Urinary bladder (tissue), 4 donors: ENCODE data around the gene RLIM. TPM values are rescaled to one million over a fixed set of nuclear protein-coding genes. Genes with fewer than 3 reads are reported as not detected.
A peak's percentile ranks its signal among the peaks of the same experiment; 100 is the strongest.
"Not testable (repeated sequence)": the region's sequence is repeated elsewhere in the genome, so short reads cannot be mapped to it uniquely, and the experiment has no call there.

ENCODE experiments used
- DNase-seq: peaks from one replicate; pipeline ENCODE4 v3.0.0-alpha.2; 2015; ENCODE audit errors: extremely low spot score
- H3K27ac ChIP-seq: one replicate; pipeline ENCODE4 v1.5.1; 2013; ENCODE audit warnings: low read depth, mild to moderate bottlenecking, moderate library complexity
- H3K36me3 ChIP-seq: one replicate; pipeline ENCODE4 v1.6.1; 2013; ENCODE audit warnings: mild to moderate bottlenecking, moderate library complexity; ENCODE audit not compliant: insufficient read depth
- H3K4me1 ChIP-seq: one replicate; pipeline ENCODE4 v1.6.1; 2013; ENCODE audit warnings: mild to moderate bottlenecking, moderate library complexity; ENCODE audit not compliant: insufficient read depth
- H3K4me3 ChIP-seq: one replicate; pipeline ENCODE4 v1.5.1; 2013; ENCODE audit warnings: low read depth, low read length
- WGBS: extraction: QIAGEN DNeasy Blood & Tissue Kit; methylation state at CpG from one replicate; pipeline ENCODE4 v1.1.7; 2013; 5-methylcytosine and 5-hydroxymethylcytosine counted together
- polyA plus RNA-seq: library from polyadenylated mRNA; stranded (reverse); fragments of 200-250 nt; gene quantifications from one replicate; pipeline ENCODE4 v1.2.3, GENCODE V29; 2013
- total RNA-seq: library from RNA; depleted of rRNA; stranded (reverse); fragments of >200 nt; gene quantifications from one replicate; pipeline ENCODE4 v1.2.3, GENCODE V29; 2014
- donor health status: healthy with polysubstance abuse.
- donor health status: healthy.

The RLIM gene, protein sequence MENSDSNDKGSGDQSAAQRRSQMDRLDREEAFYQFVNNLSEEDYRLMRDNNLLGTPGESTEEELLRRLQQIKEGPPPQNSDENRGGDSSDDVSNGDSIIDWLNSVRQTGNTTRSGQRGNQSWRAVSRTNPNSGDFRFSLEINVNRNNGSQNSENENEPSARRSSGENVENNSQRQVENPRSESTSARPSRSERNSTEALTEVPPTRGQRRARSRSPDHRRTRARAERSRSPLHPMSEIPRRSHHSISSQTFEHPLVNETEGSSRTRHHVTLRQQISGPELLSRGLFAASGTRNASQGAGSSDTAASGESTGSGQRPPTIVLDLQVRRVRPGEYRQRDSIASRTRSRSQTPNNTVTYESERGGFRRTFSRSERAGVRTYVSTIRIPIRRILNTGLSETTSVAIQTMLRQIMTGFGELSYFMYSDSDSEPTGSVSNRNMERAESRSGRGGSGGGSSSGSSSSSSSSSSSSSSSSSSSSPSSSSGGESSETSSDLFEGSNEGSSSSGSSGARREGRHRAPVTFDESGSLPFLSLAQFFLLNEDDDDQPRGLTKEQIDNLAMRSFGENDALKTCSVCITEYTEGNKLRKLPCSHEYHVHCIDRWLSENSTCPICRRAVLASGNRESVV
- total RNA-seq (71.7 TPM), polyA plus RNA-seq (8.4 TPM)

DNA sequence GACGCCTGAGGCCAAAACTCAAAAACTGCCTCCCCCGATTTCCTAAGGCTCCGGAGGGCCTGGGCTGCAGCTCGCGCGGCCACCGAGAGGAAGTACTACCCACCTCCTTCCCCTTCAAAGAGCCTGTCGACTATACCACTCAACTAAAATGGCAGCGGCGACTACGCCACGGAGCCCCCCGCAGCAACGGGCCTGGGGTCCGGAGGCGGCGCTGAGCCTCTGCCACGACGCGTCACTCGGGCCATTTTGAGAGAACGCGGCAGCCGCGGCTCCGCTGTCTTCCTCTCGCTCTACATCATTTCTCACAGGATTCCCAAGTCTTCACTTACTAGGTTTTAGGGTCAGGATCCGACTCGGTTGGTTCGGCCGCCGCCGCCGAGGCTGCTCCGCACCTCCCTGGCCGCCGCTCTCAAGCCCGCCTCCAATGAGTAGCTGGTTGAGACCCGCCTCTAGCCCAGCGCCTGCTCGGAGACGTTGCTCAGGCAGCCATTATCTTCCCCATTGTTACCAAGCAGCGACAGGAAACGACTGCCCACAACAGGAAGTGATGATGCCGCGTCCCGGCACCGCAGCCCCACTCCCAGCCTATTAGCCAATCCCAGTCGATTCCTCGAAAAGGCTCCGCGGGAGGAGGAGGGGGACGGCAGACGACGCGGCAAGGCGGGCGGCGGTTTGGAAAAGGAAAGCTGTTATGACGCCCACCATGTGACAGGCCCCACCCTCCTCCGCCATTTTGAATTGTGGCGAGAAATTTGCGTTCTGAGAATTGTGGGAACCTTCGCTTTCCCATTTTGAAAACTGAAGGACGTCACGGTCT lies at the start of gene RLIM:
Gene RLIM, minus strand, starts transcription at position 532 of the 817 bp plus-strand sequence. CDS start 18,647 bp downstream, outside the sequence.
- no peaks in the 10 kb centered on the region for H3K36me3 ChIP-seq
- H3K4me1 ChIP-seq = no peaks in the 10 kb centered on the region
- peak within 1 kb of the TSS; percentile 70 for H3K4me3 ChIP-seq
- H3K27ac ChIP-seq = peak within 1 kb of the TSS; percentile 97
- peak; percentile 91 for DNase-seq
- WGBS = under 1% methylated on average over 66 of the region's 66 CpGs

DNA sequence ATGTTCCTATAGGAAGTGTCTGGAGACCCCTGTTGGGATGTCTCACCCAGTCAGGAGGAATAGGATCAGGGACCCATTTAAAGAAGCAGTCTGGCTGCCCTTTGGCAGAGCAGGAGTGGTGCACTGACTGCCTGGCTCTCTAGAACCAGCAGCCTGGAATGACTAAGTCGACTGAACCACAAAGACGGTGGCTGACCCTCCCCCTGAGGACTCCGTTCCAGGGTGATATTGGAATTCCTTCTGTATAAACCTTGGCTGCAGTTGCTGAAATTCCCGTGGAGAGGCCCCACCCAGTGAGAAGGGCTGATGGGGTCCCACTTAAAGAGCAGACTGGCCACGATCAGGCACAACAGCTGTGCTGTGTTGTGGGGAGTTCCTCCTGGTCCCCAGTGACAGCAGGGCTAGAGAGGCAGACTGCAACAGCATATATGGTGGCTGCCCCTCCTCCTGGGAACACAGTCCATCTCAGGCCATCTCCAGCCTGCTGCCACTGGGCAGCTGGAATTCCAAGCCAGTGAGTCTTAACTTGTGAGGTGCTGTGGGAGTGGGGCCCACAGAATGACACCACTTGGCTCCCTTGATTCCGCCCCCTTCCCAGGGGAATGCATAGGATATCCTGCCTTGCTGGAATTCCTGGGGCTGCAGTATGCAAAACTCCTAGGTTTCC lies 41.8 kb upstream of the RLIM start:
- H3K4me3 ChIP-seq = no peak overlapping the region
- no peak overlapping the region for H3K27ac ChIP-seq
- no peak for DNase-seq
- H3K4me1 ChIP-seq = no peaks in the 10 kb centered on the region
- no peaks in the 10 kb centered on the region for H3K36me3 ChIP-seq
- 34% methylated on average over 6 of the region's 6 CpGs for WGBS

DNA sequence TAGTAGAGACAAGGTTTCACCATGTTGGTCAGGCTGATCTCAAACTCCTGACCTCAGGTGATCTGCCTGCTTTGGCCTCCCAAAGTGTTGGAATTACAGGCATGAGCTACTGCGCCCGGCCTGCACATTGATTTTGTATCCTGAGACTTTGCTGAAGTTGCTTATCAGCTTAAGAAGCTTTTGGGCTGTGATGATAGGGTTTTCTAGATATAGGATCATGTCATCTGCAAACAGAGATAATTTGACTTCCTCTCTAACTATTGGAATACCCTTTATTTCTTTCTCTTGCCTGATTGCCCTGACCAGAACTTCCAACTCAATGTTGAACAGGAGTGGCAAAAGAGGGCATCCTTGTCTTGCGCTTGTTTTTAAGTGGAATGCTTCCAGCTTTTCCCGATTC lies 40.5 kb upstream of the RLIM start:
- not testable (repeated sequence) for H3K36me3 ChIP-seq, H3K27ac ChIP-seq, H3K4me1 ChIP-seq, H3K4me3 ChIP-seq, DNase-seq
- WGBS = 89% methylated on average over 4 of the region's 4 CpGs

DNA sequence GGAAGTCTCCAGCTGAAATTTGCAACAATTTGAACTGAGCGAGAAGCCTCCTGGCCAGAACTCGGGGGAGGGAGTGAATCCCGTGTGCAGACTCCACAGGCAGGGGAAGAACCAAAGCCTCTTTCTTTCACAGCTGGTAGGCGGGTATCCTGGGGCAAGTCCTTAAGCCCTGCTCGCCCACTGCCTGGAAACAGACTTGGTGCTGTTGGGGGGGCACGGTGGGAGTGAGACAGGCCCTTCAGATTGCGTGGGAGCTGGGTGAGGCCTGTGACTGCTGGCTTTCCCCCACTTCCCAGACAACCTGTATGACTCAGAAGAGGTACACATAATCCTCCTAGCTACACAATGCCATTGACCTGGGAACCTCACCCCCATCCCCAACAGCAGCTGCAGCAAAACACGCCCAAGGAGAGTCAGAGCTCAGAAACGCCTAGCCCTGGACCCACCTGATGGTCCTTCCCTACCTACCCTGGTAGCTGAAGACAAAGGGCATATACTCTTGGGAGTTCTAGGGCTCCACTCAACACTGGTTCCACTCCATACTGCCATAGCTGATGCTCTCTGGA lies 22.4 kb upstream of the RLIM start:
- Histone ChIP-seq H3K27ac (no peak overlapping the region), H3K36me3 (no peaks in the 10 kb centered on the region), H3K4me1 (no peaks in the 10 kb centered on the region), H3K4me3 (no peak overlapping the region)
- WGBS = 90% methylated on average over 9 of the region's 9 CpGs
- DNase-seq = no peak

DNA sequence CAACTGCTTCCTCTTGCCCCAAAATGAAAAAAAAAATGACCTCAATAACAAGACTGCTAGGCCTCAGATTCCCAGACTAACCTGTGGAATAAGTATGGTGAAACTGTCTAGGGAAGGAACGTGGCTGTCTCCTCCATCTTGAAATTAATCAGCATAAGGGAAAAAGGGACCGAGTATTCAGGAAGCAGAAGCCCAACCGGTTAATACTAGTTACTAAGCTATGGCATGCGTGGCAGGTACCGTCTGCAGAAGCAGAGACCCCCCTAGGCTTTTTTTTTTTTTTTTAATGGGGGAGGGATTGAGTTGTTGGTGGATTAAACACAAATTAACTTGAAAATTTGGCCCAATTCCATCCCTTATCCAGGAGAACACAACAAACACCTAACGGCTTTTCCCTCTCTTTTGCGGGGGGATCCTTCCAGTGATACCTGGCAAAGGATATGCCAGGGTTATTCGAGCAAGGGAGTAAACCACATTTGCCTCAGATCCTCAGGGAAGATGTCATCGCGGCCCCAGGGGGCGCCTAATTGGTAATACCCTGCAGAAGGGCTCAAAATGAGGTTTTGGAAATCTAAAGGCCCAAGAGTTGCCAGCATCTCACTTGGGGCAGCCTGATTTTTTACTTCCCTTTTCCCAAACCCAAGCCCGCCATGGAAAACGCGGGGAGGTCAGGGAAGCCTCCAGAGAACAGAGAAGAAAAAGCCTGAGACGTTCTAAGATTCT lies 893 bp downstream of the RLIM start:
- WGBS = under 1% methylated on average over 15 of the region's 15 CpGs
- Histone ChIP-seq H3K36me3 (no peaks in the 10 kb centered on the region), H3K4me1 (no peaks in the 10 kb centered on the region), H3K27ac (peak overlapping the region; percentile 97), H3K4me3 (peak overlapping the region; percentile 70)
- no peak for DNase-seq

DNA sequence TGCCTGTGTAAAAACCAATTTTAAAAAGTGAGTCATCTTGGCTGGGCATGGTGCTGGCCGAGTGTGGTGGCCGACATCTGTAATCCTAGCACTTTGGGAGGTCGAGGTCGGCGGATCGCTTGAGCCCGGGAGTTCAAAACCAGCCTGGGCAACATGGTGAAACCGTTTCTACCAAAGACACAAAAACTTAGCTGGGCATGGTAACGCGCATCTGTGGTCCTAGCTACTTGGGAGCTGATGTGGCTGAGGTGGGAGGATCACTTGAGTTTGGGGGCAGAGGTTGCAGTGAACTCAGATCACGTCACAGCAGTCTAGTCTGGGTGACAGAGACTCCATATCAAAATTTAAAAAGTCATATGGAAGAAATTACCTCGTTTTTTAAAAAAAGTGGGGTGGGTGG lies 7.6 kb downstream of the RLIM start:
- Histone ChIP-seq H3K4me1 (no peaks in the 10 kb centered on the region), H3K36me3 (no peaks in the 10 kb centered on the region), H3K27ac (no peak overlapping the region), H3K4me3 (no peak overlapping the region)
- DNase-seq = no peak
- 95% methylated on average over 12 of the region's 12 CpGs for WGBS

DNA sequence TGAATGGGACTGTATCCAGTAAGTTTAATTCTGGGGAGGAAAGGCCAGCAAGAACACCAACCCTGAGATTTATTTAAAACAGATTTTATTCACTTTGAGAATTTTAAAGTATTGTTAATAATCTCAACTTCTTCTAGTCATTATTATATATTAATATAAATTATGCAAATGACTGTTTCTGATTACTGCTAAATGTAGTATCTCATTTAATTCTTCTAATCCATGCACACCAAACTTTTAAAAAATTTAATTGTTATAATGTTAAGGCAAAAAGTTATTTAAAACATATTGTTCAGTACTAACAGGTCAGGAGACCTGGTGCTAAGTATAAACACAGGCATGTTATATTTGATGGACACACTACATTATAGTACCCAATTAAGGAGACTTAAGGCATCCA lies 8.1 kb downstream of the RLIM start:
- DNase-seq = no peak
- no peak overlapping the region for H3K27ac ChIP-seq
- no peaks in the 10 kb centered on the region for H3K4me1 ChIP-seq
- H3K36me3 ChIP-seq = no peaks in the 10 kb centered on the region
- no peak overlapping the region for H3K4me3 ChIP-seq

DNA sequence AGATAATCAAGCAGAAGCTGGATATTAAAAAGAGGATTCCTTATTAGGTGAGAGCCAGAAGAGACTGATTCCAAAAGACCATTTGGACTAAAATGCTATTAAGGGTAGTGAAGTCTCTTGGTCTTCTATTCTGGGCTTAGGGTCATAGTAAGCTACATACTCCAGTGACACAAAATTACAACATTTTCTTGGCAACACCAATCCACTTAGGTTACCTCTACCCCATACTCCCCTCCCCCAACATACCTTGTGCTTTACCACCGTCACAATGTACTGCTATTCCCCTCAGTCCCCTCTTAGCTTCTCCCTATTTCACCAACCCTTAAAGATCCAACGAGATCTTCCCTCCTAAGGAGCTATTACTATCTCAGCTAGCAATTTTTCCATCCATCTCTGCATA lies 11.4 kb downstream of the RLIM start:
- DNase-seq = no peak
- H3K4me3 ChIP-seq = no peak overlapping the region
- 92% methylated on average over 2 of the region's 2 CpGs for whole genome bisulfite sequencing

DNA sequence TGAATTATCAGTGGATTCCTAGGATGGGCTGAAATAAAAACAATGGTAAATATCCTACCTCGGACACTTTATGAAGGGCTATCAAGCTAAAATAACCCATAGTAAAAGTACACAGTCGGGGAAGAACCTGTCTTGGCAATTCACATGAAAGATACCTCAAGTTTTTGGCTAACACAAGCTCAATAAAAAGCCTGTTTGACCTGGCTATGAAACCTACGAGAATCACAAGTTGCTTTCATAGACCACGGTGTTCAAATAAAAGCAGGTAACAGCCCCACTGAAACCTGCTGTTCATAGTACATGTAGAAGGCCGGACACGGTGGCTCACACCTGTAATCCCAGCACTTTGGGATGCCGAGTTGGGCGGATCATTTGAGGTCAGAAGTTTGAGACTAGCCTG lies 12.3 kb downstream of the RLIM start:
- Histone ChIP-seq H3K27ac (no peak overlapping the region), H3K4me3 (no peak overlapping the region), H3K36me3 (no peaks in the 10 kb centered on the region), H3K4me1 (no peaks in the 10 kb centered on the region)
- DNase-seq = no peak
- WGBS = 83% methylated on average over 8 of the region's 8 CpGs

More for the DNA sequence above, 11.4 kb downstream of the RLIM start:
- no peaks in the 10 kb centered on the region for H3K36me3 ChIP-seq
- no peaks in the 10 kb centered on the region for H3K4me1 ChIP-seq
- no peak overlapping the region for H3K27ac ChIP-seq

DNA sequence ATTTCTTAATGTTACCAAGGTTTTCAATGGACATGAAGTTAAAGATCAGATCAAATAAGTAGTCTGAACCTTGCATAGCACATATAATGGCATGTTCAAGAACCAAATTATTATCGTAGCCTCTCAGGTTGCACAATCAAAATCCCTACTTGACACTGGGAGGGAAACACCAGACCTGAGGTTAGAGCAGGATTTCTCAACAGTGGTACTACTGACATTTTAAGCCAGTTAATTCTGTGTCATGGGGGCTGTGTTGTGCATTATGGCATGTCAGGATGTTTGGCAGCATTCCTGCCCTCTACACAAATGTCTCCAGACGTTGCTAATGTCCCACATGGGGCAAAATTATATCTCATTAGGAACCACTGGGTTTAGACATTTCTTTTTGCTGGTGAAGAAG lies 20.8 kb downstream of the RLIM start:
- WGBS = 72% methylated on average over 2 of the region's 2 CpGs
- H3K27ac ChIP-seq = no peak overlapping the region
- H3K4me3 ChIP-seq = no peak overlapping the region
- H3K36me3 ChIP-seq = peaks cover 2% of the 10 kb centered on the region
- no peak for DNase-seq
- H3K4me1 ChIP-seq = no peaks in the 10 kb centered on the region

DNA sequence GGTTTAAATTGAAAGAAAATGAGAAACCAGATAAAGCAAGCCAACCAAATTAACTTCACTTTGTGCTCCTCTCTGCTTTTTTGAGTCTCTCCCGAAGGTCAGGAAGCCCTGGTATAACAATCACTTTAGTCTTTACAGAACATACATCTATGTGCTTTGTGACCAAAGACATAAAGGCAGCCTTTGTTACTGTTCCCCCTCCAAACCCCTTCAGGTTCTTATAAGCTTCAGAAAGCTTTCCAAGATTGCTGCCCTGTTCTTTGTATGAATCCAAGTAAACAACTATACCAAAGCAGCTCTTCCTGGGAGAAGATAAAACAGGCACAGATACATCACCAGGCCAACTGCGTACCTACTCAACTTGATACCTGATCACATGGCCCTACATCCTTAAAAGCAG lies 28.7 kb downstream of the RLIM start:
- no peaks in the 10 kb centered on the region for H3K36me3 ChIP-seq
- no peaks in the 10 kb centered on the region for H3K4me1 ChIP-seq
- no peak overlapping the region for H3K4me3 ChIP-seq
- DNase-seq = no peak
- no peak overlapping the region for H3K27ac ChIP-seq
- WGBS = 92% methylated on average over 2 of the region's 2 CpGs

DNA sequence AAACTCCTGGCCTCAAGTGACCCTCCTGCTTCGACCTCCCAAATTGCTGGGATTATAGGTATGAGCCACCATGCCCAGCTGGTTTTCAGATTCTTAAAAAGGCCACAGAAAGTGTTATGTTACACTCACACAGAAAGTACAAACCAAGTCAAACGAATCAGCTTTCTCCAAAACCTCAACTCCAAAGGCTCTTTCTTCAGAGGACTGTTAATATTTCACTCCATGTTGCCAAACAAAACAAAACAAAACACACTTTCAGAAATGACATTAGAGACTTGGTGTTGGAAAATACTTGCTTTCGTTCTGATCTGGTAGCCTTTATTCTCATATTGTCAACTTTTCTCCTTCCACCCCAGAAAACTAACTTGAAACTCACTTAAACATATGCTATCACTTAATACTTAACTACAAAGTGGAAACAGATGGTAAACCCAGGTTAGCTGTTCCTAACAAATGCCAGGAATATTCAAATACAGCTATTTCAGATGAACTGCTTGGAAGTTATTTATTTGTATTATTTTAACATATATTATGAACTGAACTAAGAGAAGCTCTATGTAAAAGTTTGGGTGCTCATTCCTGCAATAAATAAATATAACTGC lies 34.7 kb downstream of the RLIM start:
- DNase-seq = no peak
- H3K36me3 ChIP-seq = no peaks in the 10 kb centered on the region
- WGBS = 37% methylated on average over 3 of the region's 3 CpGs
- no peak overlapping the region for H3K4me3 ChIP-seq
- H3K27ac ChIP-seq = no peak overlapping the region
- no peaks in the 10 kb centered on the region for H3K4me1 ChIP-seq
